Fibroblast of upper back skin (primary cell): ENCODE results near the gene UTS2R.
"Not testable (repeated sequence)": the region's sequence is repeated elsewhere in the genome, so short reads cannot be mapped to it uniquely, and the experiment has no call there.

Source experiments
- DNase-seq: peaks from one replicate; pipeline ENCODE4 v3.0.0-alpha.2; 2013

Gene UTS2R

GRCh38 chr17:82334622-82335394 lies 36.8 kb upstream of the UTS2R start:
- DNase-seq: no peak

GRCh38 chr17:82338858-82339633 lies 32.5 kb upstream of the UTS2R start:
- peak; percentile 79 for DNase-seq

- DNase-seq: peak; percentile 60
Observed at GRCh38 chr17:82339634-82340580, 31.7 kb upstream of the UTS2R start.

GRCh38 chr17:82342361-82343079 lies 29.0 kb upstream of the UTS2R start:
- DNase-seq: no peak

GRCh38 chr17:82343560-82343959 lies 28.0 kb upstream of the UTS2R start:
- DNase-seq: no peak

GRCh38 chr17:82344175-82344907 lies 27.2 kb upstream of the UTS2R start:
- DNase-seq: no peak

GRCh38 chr17:82345151-82345976 lies 26.2 kb upstream of the UTS2R start:
- DNase-seq: no peak

GRCh38 chr17:82346342-82347300 lies 24.9 kb upstream of the UTS2R start:
- DNase-seq: no peak

GRCh38 chr17:82347994-82348393 lies 23.6 kb upstream of the UTS2R start:
- not testable (repeated sequence) for DNase-seq

- no peak for DNase-seq
Observed at GRCh38 chr17:82348434-82348833, 23.1 kb upstream of the UTS2R start.

GRCh38 chr17:82348866-82349265 lies 22.7 kb upstream of the UTS2R start:
- no peak for DNase-seq

GRCh38 chr17:82349287-82349701 lies 22.3 kb upstream of the UTS2R start:
- peak; percentile 62 for DNase-seq

GRCh38 chr17:82350182-82351030 lies 21.2 kb upstream of the UTS2R start:
- no peak for DNase-seq

GRCh38 chr17:82351254-82351712 lies 20.3 kb upstream of the UTS2R start:
- DNase-seq: no peak

GRCh38 chr17:82351713-82352488 lies 19.7 kb upstream of the UTS2R start:
- DNase-seq: peak; percentile 78

GRCh38 chr17:82353484-82353883 lies 18.1 kb upstream of the UTS2R start:
- no peak for DNase-seq

- DNase-seq: no peak
Observed at GRCh38 chr17:82354804-82355308, 16.7 kb upstream of the UTS2R start.
